HG02623 (cell line): ENCODE measurements around the gene ZNF205.
"Not testable (repeated sequence)": the region's sequence is repeated elsewhere in the genome, so short reads cannot be mapped to it uniquely, and the experiment has no call there.

ENCODE experiments used
- ATAC-seq: cut with Tn5 transposase; IDR thresholded peaks from one replicate; pipeline ENCODE4 v1.9.1; 2021; ENCODE audit warnings: moderate library complexity; ENCODE audit not compliant: unreplicated experiment

ZNF205 gene

GRCh38 chr16:3129137-3130131 lies 17.0 kb downstream of the ZNF205 start:
- ATAC-seq: no peak

DNA sequence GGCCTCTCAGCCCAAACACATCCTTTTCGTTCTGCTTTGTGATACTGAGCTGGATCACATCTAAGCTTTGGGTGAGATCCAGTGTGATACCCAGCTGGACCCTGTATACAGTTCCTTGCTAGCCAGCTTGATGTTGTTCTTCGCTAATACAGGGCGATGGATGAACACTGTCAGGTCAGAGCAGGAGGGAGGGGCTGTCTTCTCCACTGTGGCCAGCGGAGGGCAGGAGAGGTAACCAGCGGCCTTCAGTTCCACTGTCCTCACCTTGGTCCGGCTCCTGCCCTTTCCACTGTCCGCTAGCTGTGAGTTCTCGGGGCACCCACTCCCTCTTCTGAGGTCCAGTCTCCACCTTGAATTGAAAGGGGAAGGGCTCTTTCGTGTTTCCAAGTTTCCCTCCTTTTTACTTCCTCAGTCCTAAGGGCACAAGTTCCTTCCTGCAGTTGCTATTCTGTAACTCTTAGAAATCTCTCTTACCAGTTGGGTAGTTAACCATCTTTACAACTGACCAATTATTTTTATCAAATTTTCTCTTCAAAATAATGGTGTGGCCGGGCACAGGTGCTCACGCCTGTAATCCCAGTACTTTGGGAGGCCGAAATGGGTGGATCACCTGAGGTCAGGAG lies 19.5 kb downstream of the ZNF205 start:
- ATAC-seq: no peak

DNA sequence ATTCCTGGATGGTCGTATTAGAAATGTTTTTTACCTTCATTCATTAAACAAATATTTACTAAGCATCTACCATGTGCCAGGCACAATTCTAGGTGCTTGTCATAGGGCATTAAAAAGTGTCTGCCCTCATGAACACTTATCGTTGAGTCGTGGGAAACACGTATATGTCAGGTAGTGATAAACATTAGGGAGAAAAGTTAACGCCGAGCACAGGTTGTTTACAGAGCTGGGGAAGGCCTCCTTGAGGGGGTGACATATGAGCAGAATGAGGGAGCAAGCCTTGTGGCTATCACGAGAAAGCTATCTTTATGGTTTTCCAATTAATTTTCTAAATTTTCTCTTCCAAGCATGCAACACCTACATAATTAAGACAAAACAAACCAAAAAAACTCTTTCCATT lies 21.5 kb downstream of the ZNF205 start:
- no peak for ATAC-seq

DNA sequence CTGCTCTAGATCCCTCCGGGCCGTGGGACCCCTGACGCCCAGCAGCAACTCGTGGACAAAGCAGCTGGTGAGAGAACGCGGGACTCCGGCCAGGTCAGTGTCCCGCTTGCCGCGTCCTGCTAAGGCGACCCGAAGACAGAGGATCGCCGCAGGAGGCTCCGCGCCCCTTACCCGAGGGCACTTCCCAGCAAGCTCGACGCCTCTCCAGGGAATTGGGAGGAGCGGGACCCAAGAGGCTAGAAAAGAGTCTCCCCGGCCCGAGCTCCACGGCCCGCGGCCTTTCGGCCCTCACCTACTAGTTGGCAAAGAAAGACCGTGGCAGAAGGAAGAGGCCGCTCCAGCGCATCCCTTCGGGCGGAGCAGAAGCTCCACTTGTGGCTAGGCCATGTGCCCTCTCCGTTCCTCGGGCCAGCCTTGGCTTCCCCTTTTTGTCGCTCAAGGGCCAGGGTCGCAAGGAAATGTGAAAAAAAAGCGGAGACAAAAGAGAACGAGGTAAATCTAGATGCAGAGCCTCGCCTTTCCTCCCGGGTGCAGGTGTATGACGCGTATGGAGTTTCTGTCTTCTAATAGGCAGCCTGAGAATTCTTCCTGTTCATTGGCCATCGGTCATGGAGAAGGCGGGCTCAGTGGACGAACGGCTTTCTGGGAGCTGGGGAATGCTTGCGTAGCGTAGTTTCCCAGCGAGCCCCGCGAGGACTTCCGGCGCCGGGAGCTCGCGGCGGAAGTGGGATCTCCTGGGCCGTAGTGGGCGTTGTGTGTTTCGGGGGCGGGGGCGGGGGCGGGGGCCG lies 22.1 kb downstream of the ZNF205 start, which contains the start of gene ZNF213:
ZNF213 (plus strand) TSS at position 692 of the 788 bp plus-strand sequence. CDS start 2,252 bp downstream, outside the sequence.
- peak; percentile 86 for ATAC-seq

DNA sequence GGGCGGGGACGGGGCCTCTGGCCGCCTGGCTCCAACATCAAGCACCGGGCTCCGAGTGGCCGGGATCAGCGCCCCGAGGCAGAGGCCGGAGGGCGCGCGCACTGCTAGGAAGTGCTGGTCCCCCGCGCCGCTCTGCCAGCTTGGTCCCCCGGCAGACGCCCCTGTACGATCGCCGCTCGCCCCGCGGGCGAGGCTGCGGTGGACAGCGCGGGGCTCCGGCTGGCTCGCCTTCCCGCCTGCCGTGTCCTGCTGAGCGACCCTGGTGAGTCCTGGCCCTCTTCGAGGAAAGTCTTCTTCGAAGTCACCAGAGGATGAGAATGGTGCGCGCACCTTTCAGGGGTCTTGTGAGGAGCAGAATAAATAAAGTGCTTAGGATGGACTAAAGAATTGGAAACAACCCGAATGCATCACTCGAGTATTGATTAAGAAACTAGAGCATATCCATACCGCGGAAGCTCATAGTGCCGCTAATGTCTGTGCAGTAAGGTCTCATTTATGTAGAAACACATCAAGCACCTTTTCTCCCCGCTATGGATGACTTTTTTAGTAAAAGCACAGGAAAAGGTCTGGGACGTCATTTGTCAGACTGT lies 22.8 kb downstream of the ZNF205 start:
- ATAC-seq: no peak

DNA sequence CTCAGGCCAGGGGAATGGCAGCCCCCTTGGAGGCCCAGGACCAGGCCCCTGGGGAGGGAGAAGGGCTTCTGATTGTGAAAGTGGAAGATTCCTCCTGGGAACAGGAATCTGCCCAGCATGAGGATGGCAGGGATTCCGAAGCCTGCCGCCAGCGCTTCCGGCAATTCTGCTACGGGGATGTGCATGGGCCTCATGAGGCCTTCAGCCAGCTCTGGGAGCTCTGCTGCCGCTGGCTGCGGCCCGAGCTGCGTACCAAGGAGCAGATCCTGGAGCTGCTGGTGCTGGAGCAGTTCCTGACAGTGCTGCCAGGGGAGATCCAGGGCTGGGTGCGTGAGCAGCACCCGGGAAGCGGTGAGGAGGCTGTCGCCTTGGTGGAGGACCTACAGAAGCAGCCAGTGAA lies 24.9 kb downstream of the ZNF205 start:
- ATAC-seq: no peak

GRCh38 chr16:3138342-3138741 lies 26.0 kb downstream of the ZNF205 start:
- ATAC-seq: no peak

GRCh38 chr16:3138823-3139426 lies 26.5 kb downstream of the ZNF205 start:
- no peak for ATAC-seq

DNA sequence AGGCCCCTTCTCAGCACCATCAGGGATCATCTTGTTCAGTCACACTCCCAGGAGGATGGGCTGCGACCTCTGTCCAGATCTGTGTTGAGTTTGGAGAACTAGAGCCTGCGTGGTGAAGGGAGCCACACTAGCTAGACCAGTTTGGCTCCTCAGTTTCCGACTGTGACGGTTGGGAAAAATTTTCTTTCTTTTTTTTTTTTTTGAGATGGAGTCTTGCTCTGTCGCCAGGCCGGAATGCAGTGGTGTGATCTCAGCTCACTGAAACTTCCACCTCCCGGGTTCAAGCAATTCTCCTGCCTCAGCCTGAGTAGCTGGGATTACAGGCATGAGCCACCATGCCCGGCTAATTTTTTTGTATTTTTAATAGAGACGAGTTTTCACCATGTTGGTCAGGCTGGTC lies 27.2 kb downstream of the ZNF205 start:
- not testable (repeated sequence) for ATAC-seq

- no peak for ATAC-seq
Measured at GRCh38 chr16:3140603-3141427, 28.4 kb downstream of the ZNF205 start.

GRCh38 chr16:3141781-3142311 lies 29.5 kb downstream of the ZNF205 start:
- ATAC-seq: no peak

DNA sequence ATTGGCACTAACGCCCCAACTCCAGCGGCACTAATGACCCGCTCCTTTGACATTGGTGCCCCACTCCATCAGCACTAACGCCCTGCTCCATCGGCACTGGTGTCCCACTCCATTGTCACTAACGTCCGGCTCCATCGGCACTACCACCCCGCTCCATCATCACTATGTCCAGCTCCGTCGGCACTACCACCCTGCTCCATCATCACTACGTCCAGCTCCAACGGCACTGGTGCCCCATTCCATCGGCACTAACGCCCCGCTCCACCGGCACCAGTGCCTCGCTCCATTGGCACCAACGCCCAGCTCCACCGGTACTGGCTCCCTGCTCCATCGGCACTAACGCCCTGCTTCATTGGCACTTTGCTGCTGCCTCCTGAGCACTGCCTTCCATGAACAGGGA lies 29.9 kb downstream of the ZNF205 start:
- no peak for ATAC-seq

- ATAC-seq: no peak
Measured at GRCh38 chr16:3142770-3143169, 30.4 kb downstream of the ZNF205 start.

- no peak for ATAC-seq
Measured at GRCh38 chr16:3143189-3143588, 30.8 kb downstream of the ZNF205 start.

GRCh38 chr16:3143598-3144320 lies 31.4 kb downstream of the ZNF205 start:
- ATAC-seq: no peak

GRCh38 chr16:3144321-3144983 lies 32.1 kb downstream of the ZNF205 start:
- ATAC-seq: no peak

DNA sequence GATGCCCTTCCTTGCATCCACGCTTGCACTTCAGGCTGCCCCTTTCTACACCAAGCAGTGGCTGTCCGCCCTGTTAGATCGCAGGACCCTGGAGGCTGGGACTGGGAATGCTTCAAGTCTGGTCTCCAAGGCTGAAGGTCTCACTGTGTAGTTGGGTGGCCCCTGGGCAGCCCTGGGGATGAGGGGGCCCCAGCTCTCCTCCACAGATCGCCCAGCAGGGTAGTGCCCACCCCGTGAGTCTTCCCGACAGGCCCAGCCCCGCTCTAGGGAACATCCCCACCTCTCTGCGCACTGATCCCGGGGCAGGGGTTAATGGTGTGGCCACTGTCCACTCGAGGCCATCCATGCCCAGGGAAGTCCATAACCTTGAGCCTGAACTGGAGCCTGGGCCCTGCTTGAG lies 32.8 kb downstream of the ZNF205 start:
- no peak for ATAC-seq

- ATAC-seq: no peak
Measured at GRCh38 chr16:3145660-3146059, 33.3 kb downstream of the ZNF205 start.
